H1 (cell line): Measurements from ENCODE around the gene UBAP2L. TPM values are rescaled to one million over a fixed set of nuclear protein-coding genes. Genes with fewer than 3 reads are reported as not detected.

ENCODE experiments used
- CTCF ChIA-PET: fragments of 300-600 bp; sonication (Branson Sonifier 250); formaldehyde crosslinking; loops from one replicate; lab custom pipeline; 2021; ENCODE audit not compliant: partially characterized antibody; lab: Charles Lee
- POLR2A ChIA-PET: fragments of 300-600 bp; sonication (Branson Sonifier 250); formaldehyde crosslinking; loops from one replicate; lab custom pipeline; 2021; ENCODE audit warnings: inconsistent platforms; ENCODE audit not compliant: partially characterized antibody; lab: Charles Lee
- DNase-seq, 2 experiments: peaks; one replicate each; pipeline versions ENCODE4 v3.0.0 to v3.0.0-alpha.2; 2010 to 2022; ENCODE audit warnings: low spot score in 2 of 2, low read depth in 1 of 2, mixed read lengths in 1 of 2
- FAIRE-seq: peaks from 2 replicates; lab custom pipeline; 2011; peaks lifted over from hg19 to GRCh38; lab: Jason Lieb, UNC
- H2AFZ ChIP-seq: 2 replicates; pipeline ENCODE4 v1.8.1; 2012; ENCODE audit warnings: low read length, inconsistent platforms
- H2AK5ac ChIP-seq: 2 replicates; pipeline ENCODE4 v1.6.1; 2013; ENCODE audit warnings: low read depth, low read length
- H2BK120ac ChIP-seq: replicated peaks from 2 replicates; pipeline ENCODE3; 2013; ENCODE audit warnings: low read depth, low read length, inconsistent platforms
- H2BK12ac ChIP-seq: 2 replicates; pipeline ENCODE4 v1.6.1; 2013; ENCODE audit warnings: low read depth, low read length
- H2BK15ac ChIP-seq: 2 replicates; pipeline ENCODE4 v1.6.1; 2013; ENCODE audit warnings: low read length
- H2BK20ac ChIP-seq: 2 replicates; pipeline ENCODE4 v1.6.1; 2013; ENCODE audit warnings: low read length
- H2BK5ac ChIP-seq: 2 replicates; pipeline ENCODE4 v1.6.1; 2013; ENCODE audit warnings: low read depth, low read length
- H3K14ac ChIP-seq: 2 replicates; pipeline ENCODE4 v1.6.1; 2013; ENCODE audit warnings: inconsistent platforms; ENCODE audit not compliant: insufficient read length
- H3K18ac ChIP-seq: 2 replicates; pipeline ENCODE4 v1.6.1; 2013; ENCODE audit warnings: low read length; ENCODE audit errors: extremely low read depth
- H3K23ac ChIP-seq: 2 replicates; pipeline ENCODE4 v1.6.1; 2013; ENCODE audit warnings: inconsistent platforms; ENCODE audit not compliant: insufficient read length
- H3K23me2 ChIP-seq: 2 replicates; pipeline ENCODE4 v1.6.1; 2013; ENCODE audit warnings: low read depth, low read length
- H3K27ac ChIP-seq: 2 replicates; pipeline ENCODE4 v1.6.1; 2011; ENCODE audit warnings: low read depth, low read length, inconsistent platforms
- H3K27me3 ChIP-seq, 4 experiments: replicated peaks in 1 of 4; 1 replicate in 1 of 4; 2 replicates in 3 of 4; pipeline versions ENCODE4 v1.6.1 to v1.8.1; 2011 to 2013; ENCODE audit warnings: low read length in 3 of 4, mild to moderate bottlenecking in 3 of 4, inconsistent platforms in 2 of 4, mixed read lengths in 2 of 4, moderate library complexity in 1 of 4; ENCODE audit not compliant: control insufficient read depth in 3 of 4, insufficient read depth in 3 of 4; ENCODE audit errors: extremely low read depth in 1 of 4
- H3K36me3 ChIP-seq, 4 experiments: 2 replicates each; pipeline versions ENCODE4 v1.6.1 to v1.8.1; 2011 to 2013; ENCODE audit warnings: mild to moderate bottlenecking in 4 of 4, low read length in 3 of 4, moderate library complexity in 2 of 4, control low read depth in 1 of 4, inconsistent platforms in 1 of 4; ENCODE audit not compliant: insufficient read depth in 4 of 4, control insufficient read depth in 2 of 4
- H3K4ac ChIP-seq: replicated peaks from 2 replicates; pipeline ENCODE3; 2013; ENCODE audit warnings: low read length, low read depth, mixed read lengths, inconsistent platforms; ENCODE audit not compliant: insufficient read length
- H3K4me1 ChIP-seq, 4 experiments: replicated peaks in 1 of 4; 1 replicate in 1 of 4; 2 replicates in 3 of 4; pipeline versions ENCODE4 v1.6.1 to v1.8.1; 2011 to 2013; ENCODE audit warnings: low read length in 3 of 4, inconsistent platforms in 2 of 4, mixed read lengths in 1 of 4; ENCODE audit not compliant: insufficient read depth in 4 of 4, control insufficient read depth in 3 of 4
- H3K4me2 ChIP-seq, 2 experiments: 2 replicates each; pipeline versions ENCODE4 v1.6.1 to v1.8.1; 2011 to 2013; ENCODE audit warnings: low read depth in 2 of 2, low read length in 2 of 2, control low read depth in 1 of 2, inconsistent platforms in 1 of 2, mild to moderate bottlenecking in 1 of 2; ENCODE audit not compliant: insufficient read depth in 1 of 2
- H3K4me3 ChIP-seq, 4 experiments: fragments of 200-600, 300-600 bp in 1 of 4; sonication (generic), shearing (Covaris generic), sonication (Bioruptor Twin) in 1 of 4; 2 replicates each; pipeline versions ENCODE4 v1.5.1 to v1.8.1; 2011 to 2016; ENCODE audit warnings: low read length in 4 of 4, low read depth in 3 of 4, control low read depth in 2 of 4, inconsistent platforms in 2 of 4, mild to moderate bottlenecking in 2 of 4, mixed read lengths in 1 of 4, moderate library complexity in 1 of 4; ENCODE audit not compliant: insufficient read depth in 2 of 4; ENCODE audit errors: extremely low read depth in 1 of 4
- H3K56ac ChIP-seq: replicated peaks from 2 replicates; pipeline ENCODE3; 2013; ENCODE audit warnings: low read depth, mild to moderate bottlenecking, mixed read lengths, low read length, inconsistent platforms; ENCODE audit not compliant: insufficient read length
- H3K79me1 ChIP-seq: 2 replicates; pipeline ENCODE4 v1.6.1; 2013; ENCODE audit warnings: low read depth, low read length, control low read depth
- H3K79me2 ChIP-seq, 2 experiments: 2 replicates each; pipeline versions ENCODE4 v1.6.1 to v1.8.1; 2012 to 2013; ENCODE audit warnings: low read length in 2 of 2, mild to moderate bottlenecking in 2 of 2, inconsistent platforms in 1 of 2; ENCODE audit not compliant: insufficient read depth in 2 of 2, control insufficient read depth in 1 of 2
- H3K9ac ChIP-seq, 4 experiments: replicated peaks in 1 of 4; 1 replicate in 1 of 4; 2 replicates in 3 of 4; pipeline versions ENCODE4 v1.6.1 to v1.8.1; 2011 to 2013; ENCODE audit warnings: low read depth in 3 of 4, low read length in 3 of 4, control low read depth in 2 of 4, mild to moderate bottlenecking in 2 of 4, moderate library complexity in 2 of 4, inconsistent platforms in 1 of 4; ENCODE audit errors: extremely low read depth in 1 of 4
- H3K9me3 ChIP-seq, 2 experiments: 2 replicates each; pipeline versions ENCODE4 v1.6.1 to v1.8.1; 2012 to 2013; ENCODE audit warnings: mild to moderate bottlenecking in 2 of 2, moderate library complexity in 2 of 2, control low read depth in 1 of 2, inconsistent platforms in 1 of 2, low read depth in 1 of 2, low read length in 1 of 2, mixed read lengths in 1 of 2; ENCODE audit not compliant: insufficient read depth in 2 of 2
- H4K20me1 ChIP-seq, 2 experiments: replicated peaks in 1 of 2; 2 replicates each; pipeline versions ENCODE3 to v1.8.1; 2011 to 2013; ENCODE audit warnings: inconsistent platforms in 2 of 2, low read length in 2 of 2, mild to moderate bottlenecking in 1 of 2; ENCODE audit not compliant: insufficient read depth in 2 of 2, control insufficient read depth in 1 of 2
- H4K5ac ChIP-seq: 2 replicates; pipeline ENCODE4 v1.6.1; 2013; ENCODE audit warnings: low read length, low read depth, mixed read lengths, inconsistent platforms; ENCODE audit not compliant: insufficient read length
- H4K8ac ChIP-seq: 2 replicates; pipeline ENCODE4 v1.8.0; 2013; ENCODE audit warnings: mild to moderate bottlenecking, moderate library complexity, low read length, inconsistent platforms; ENCODE audit not compliant: insufficient read depth; ENCODE audit errors: extremely low read depth
- H4K91ac ChIP-seq: replicated peaks from 2 replicates; pipeline ENCODE3; 2013; ENCODE audit warnings: low read length, mixed read lengths, inconsistent platforms; ENCODE audit not compliant: insufficient read length
- ATF2 ChIP-seq: IDR thresholded peaks from 2 replicates; pipeline ENCODE4 v1.6.1; 2012; ENCODE audit warnings: low read length, inconsistent platforms
- BCL11A ChIP-seq, 2 experiments: IDR thresholded peaks; one replicate each; pipeline ENCODE4 v1.6.1; 2011; ENCODE audit warnings: low read depth in 2 of 2, low read length in 2 of 2, mild to moderate bottlenecking in 2 of 2
- CTCF ChIP-seq, 3 experiments: IDR thresholded peaks; 1 replicate in 2 of 3; 2 replicates in 1 of 3; pipeline versions ENCODE4 v1.5.1 to v1.6.1; 2011; ENCODE audit warnings: low read length in 3 of 3, mild to moderate bottlenecking in 3 of 3, inconsistent platforms in 2 of 3, low read depth in 1 of 3, moderate library complexity in 1 of 3; ENCODE audit not compliant: insufficient read depth in 1 of 3; ENCODE audit errors: control extremely low read depth in 1 of 3
- NRF1 ChIP-seq: IDR thresholded peaks from 2 replicates; pipeline ENCODE4 v1.6.1; 2011; ENCODE audit warnings: mild to moderate bottlenecking, low read depth, low read length, improper control_type of control experiment
- SAP30 ChIP-seq: fragments of 300-600 bp; sonication (generic); IDR thresholded peaks from 2 replicates; pipeline ENCODE4 v1.7.1; 2012; ENCODE audit warnings: low read length, moderate library complexity, mild to moderate bottlenecking, inconsistent platforms; ENCODE audit not compliant: insufficient read depth, insufficient replicate concordance
- WGBS, 2 experiments: shearing (Covaris generic) in 1 of 2; methylation state at CpG; one replicate each; pipeline versions ENCODE4 v1.1.6 to v1.1.7; 2013 to 2015; ENCODE audit warnings: low lambda C conversion rate in 2 of 2, mixed read lengths in 2 of 2, inconsistent platforms in 1 of 2, low coverage in 1 of 2, missing lambda C conversion rate in 1 of 2; ENCODE audit not compliant: insufficient replicate concordance in 2 of 2, insufficient coverage in 1 of 2, insufficient read length in 1 of 2; ENCODE audit errors: extremely low coverage in 1 of 2, missing lambda C conversion rate in 1 of 2; 5-methylcytosine and 5-hydroxymethylcytosine counted together
- polyA plus RNA-seq, 7 experiments: library from polyadenylated mRNA; depleted of rRNA in 3 of 7; stranded (reverse) in 5 of 7; unstranded in 2 of 7; fragments of >200 nt in 5 of 7; fragments of 200-250 nt in 2 of 7; gene quantifications; 1 replicate in 5 of 7; 2 replicates in 1 of 7; 4 replicates in 1 of 7; pipeline versions ENCODE4 v1.2.1 to v1.2.3, GENCODE V29; 2011 to 2013; ENCODE audit warnings: missing spikeins in 2 of 7, mixed read lengths in 2 of 7
- total RNA-seq: library from RNA; stranded (reverse); fragmentation: NEBNext Ultra II Directional; extraction: Animal tissue kit (Norgen Biotek cat#: 25700); gene quantifications from 2 replicates; pipeline ENCODE4 v1.2.1, GENCODE V29; 2021

Gene UBAP2L
- total and polyA plus RNA-seq, 2 of the 8 experiments (the other 6 are each of a cell fraction or from before 2014, with no cell fraction given), result 254 to 349 TPM

- H4K20me1 ChIP-seq, result peaks cover 7 to 10% of the 10 kb centered on the region in 2 experiments
- CTCF ChIA-PET, result no interaction called here
- H2AFZ ChIP-seq, result no peak overlapping the region
- H3K27me3 ChIP-seq, result no peaks in the 10 kb centered on the region
- H2BK15ac ChIP-seq, result no peak overlapping the region
- H3K27ac ChIP-seq, result no peak overlapping the region
- POLR2A ChIA-PET, result interaction anchor here (0.9 to 9.0 kb wide), 4 partner anchors 11 to 45 kb away, joined by 3 to 107 read pairs (median 4); no protein-coding TSS in a partner anchor
- no peak overlapping the region for H3K4me2 ChIP-seq
- H3K4me3 ChIP-seq, result no peak overlapping the region
- H3K23ac ChIP-seq, result no peak overlapping the region
- no peak overlapping the region for H4K5ac ChIP-seq
- WGBS, 2 experiments, result 93% methylated on average over 2 of the region's 2 CpGs; no CpG with 5 or more reads in 1 of the 2 experiments
- no peak overlapping the region for H3K9ac ChIP-seq
- peaks cover 4% of the 10 kb centered on the region; the same call in 1 of the 2 replicates for H3K79me1 ChIP-seq
- no peak overlapping the region for H2BK20ac ChIP-seq
- peaks cover 0 to 3% (median 0%) of the 10 kb centered on the region in 4 experiments; a peak in 2 of 7 replicates for H3K4me1 ChIP-seq
- no peak overlapping the region for H3K56ac ChIP-seq
- H4K8ac ChIP-seq, result no peak overlapping the region; the same call in 1 of the 2 replicates
- DNase-seq (no peak), FAIRE-seq (no peak)
- H3K4ac ChIP-seq, result no peak overlapping the region
- peaks cover 27 to 51% (median 39%) of the 10 kb centered on the region in 4 experiments for H3K36me3 ChIP-seq
- no peak overlapping the region for H2BK5ac ChIP-seq
- H3K79me2 ChIP-seq, result peaks cover 36 to 90% of the 10 kb centered on the region in 2 experiments
- no peak overlapping the region for H3K18ac ChIP-seq
- H3K9me3 ChIP-seq, result no peaks in the 10 kb centered on the region
- no peak overlapping the region for H4K91ac ChIP-seq
- H2BK12ac ChIP-seq, result no peak overlapping the region
- no peak overlapping the region for H3K14ac ChIP-seq
- H2BK120ac ChIP-seq, result no peak overlapping the region
- H3K23me2 ChIP-seq, result no peaks in the 10 kb centered on the region
- no peak overlapping the region for H2AK5ac ChIP-seq
- TF ChIP-seq ATF2, result no peak
- no peak for TF ChIP-seq SAP30
- no peak for TF ChIP-seq CTCF (IDR thresholded peaks at IDR 0.05; ENCODE audit: control extremely low read depth in 1 of 3, insufficient read depth in 1 of 3, low read depth in 1 of 3, low read length in 3 of 3)
- no peak for TF ChIP-seq BCL11A (IDR thresholded peaks at IDR 0.05; ENCODE audit: low read depth in 2 of 2, low read length in 2 of 2)
- no peak for TF ChIP-seq NRF1
These were observed 4.6 kb downstream of the UBAP2L start for GRCh38 chr1:154225370-154225769.
